Measurements from ENCODE around the gene DOCK3. TPM values are rescaled to one million over a fixed set of nuclear protein-coding genes. Genes with fewer than 3 reads are reported as not detected.
"Not testable (repeated sequence)": the region's sequence is repeated elsewhere in the genome, so short reads cannot be mapped to it uniquely, and the experiment has no call there.

DOCK3 gene
- total and polyA plus RNA-seq, 10 of the 15 experiments (the other 5 are each of a cell fraction or from before 2014, with no cell fraction given), result 0.02 to 0.52 (median 0.04) TPM; not detected in 5

DNA sequence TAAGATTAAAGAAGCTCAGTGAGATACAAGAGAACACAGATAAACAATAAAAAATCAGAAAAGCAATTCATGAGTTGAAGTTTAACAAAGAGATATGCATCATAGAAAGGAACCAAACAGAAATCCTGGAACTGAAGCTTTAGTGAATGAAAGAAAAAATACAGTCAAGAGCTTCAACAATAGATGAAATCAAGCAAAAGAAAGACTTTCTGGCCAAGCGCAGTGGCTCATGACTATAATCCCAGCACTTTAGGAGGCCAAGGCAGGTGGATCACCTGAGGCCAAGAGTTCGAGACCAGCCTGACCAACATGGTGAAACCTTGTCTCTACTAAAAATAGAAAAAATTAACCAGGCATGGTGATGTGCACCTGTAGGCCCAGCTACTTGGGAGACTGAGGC, 408.8 kb downstream of the DOCK3 start:
- H2AFZ ChIP-seq (ENCODE audit: control insufficient read depth, low read depth, low read length), result no peak overlapping the region
- POLR2A ChIA-PET, result no interaction called here
- H3K27ac ChIP-seq (ENCODE audit: control insufficient read depth, insufficient read depth), result no peak overlapping the region
- in situ Hi-C loops (cut with MboI) (no loop called here), intact Hi-C loops (cut with micrococcal nuclease; ENCODE audit: unreplicated experiment) (no loop called here)
- 39% methylated on average over 2 of the region's 2 CpGs for WGBS (ENCODE audit: insufficient coverage, insufficient replicate concordance, low lambda C conversion rate, missing lambda C conversion rate)
- H3K27me3 ChIP-seq (replicated peaks in 1 of 2; ENCODE audit: control insufficient read depth in 2 of 2, insufficient read depth in 2 of 2, low read length in 1 of 2), result no peaks in the 10 kb centered on the region
- H4K20me1 ChIP-seq (ENCODE audit: control insufficient read depth, insufficient read depth), result no peaks in the 10 kb centered on the region
- H3K4me1 ChIP-seq (ENCODE audit: control insufficient read depth, insufficient read depth, low read length), result no peaks in the 10 kb centered on the region
- CTCF ChIA-PET, result no interaction called here
- H3K4me2 ChIP-seq (ENCODE audit: control insufficient read depth, insufficient read depth), result no peak overlapping the region
- no peak for FAIRE-seq
- no TSS peak for BruUV-seq (replicated peaks)
- H3K4me3 ChIP-seq, result no peak overlapping the region
- RAD21 ChIA-PET (ENCODE audit: unreplicated experiment), result no interaction called here
- SMC1A ChIA-PET (ENCODE audit: uncharacterized antibody, unreplicated experiment), result no interaction called here
- no peak for TF ChIP-seq SMAD5 (IDR thresholded peaks at IDR 0.05; ENCODE audit: low read depth)
- TF ChIP-seq, protein P1, sequence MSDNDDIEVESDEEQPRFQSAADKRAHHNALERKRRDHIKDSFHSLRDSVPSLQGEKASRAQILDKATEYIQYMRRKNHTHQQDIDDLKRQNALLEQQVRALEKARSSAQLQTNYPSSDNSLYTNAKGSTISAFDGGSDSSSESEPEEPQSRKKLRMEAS (IDR thresholded peaks at IDR 0.05; ENCODE audit: low read depth, low read length), result no peak
- TF ChIP-seq EP300 (IDR thresholded peaks at IDR 0.05; ENCODE audit: borderline replicate concordance in 1 of 2, control insufficient read depth in 1 of 2, low read depth in 2 of 2, low read length in 2 of 2), result no peak
- H3K9me3 ChIP-seq (replicated peaks; ENCODE audit: control insufficient read depth, insufficient read depth, low read length), result no peaks in the 10 kb centered on the region; the same call in 2 of the 3 replicates
- no peak for DNase-seq (ENCODE audit: low read depth, low spot score)
- no peaks in the 10 kb centered on the region for H3K36me3 ChIP-seq (ENCODE audit: control insufficient read depth in 2 of 2, insufficient read depth in 2 of 2, low read length in 1 of 2)
- no peaks in the 10 kb centered on the region for H3K79me2 ChIP-seq (ENCODE audit: control insufficient read depth, insufficient read depth, low read length)
- ATAC-seq, result no peak
- H3K9ac ChIP-seq (ENCODE audit: control insufficient read depth, insufficient read depth, low read length), result no peak overlapping the region

GRCh38 chr3:51092141-51092540, 417.4 kb downstream of the DOCK3 start:
- SMC1A ChIA-PET (ENCODE audit: uncharacterized antibody, unreplicated experiment); RAD21 ChIA-PET (ENCODE audit: unreplicated experiment); H3K79me2 ChIP-seq (ENCODE audit: control insufficient read depth, insufficient read depth, low read length); DNase-seq (ENCODE audit: low read depth, low spot score); BruUV-seq (replicated peaks); H3K27me3 ChIP-seq (replicated peaks in 1 of 2; ENCODE audit: control insufficient read depth in 2 of 2, insufficient read depth in 2 of 2, low read length in 1 of 2); ATAC-seq; H3K9me3 ChIP-seq (replicated peaks; ENCODE audit: control insufficient read depth, insufficient read depth, low read length); H3K4me3 ChIP-seq; in situ Hi-C loops (cut with MboI); H3K4me2 ChIP-seq (ENCODE audit: control insufficient read depth, insufficient read depth); intact Hi-C loops (cut with micrococcal nuclease; ENCODE audit: unreplicated experiment); H3K9ac ChIP-seq (ENCODE audit: control insufficient read depth, insufficient read depth, low read length); FAIRE-seq; H4K20me1 ChIP-seq (ENCODE audit: control insufficient read depth, insufficient read depth); H3K36me3 ChIP-seq (ENCODE audit: control insufficient read depth in 2 of 2, insufficient read depth in 2 of 2, low read length in 1 of 2); H3K27ac ChIP-seq (ENCODE audit: control insufficient read depth, insufficient read depth); H3K4me1 ChIP-seq (ENCODE audit: control insufficient read depth, insufficient read depth, low read length); H2AFZ ChIP-seq (ENCODE audit: control insufficient read depth, low read depth, low read length); POLR2A ChIA-PET: not testable (repeated sequence)
- 24% methylated on average over 6 of the region's 6 CpGs for WGBS (ENCODE audit: insufficient coverage, insufficient replicate concordance, low lambda C conversion rate, missing lambda C conversion rate)
- CTCF ChIA-PET, result interaction anchor here (1.2 kb wide), 1 partner anchor 8 kb away, joined by 3 read pairs; no protein-coding TSS in a partner anchor

GRCh38 chr3:51094838-51095237, 420.1 kb downstream of the DOCK3 start:
- POLR2A ChIA-PET; BruUV-seq (replicated peaks): not testable (repeated sequence)
- SMC1A ChIA-PET (ENCODE audit: uncharacterized antibody, unreplicated experiment), result interaction anchor here (0.6 kb wide), 1 partner anchor 128 kb away, joined by 3 read pairs; no protein-coding TSS in a partner anchor

More at GRCh38 chr3:51094838-51095237, 420.1 kb downstream of the DOCK3 start:
- FAIRE-seq; H3K4me3 ChIP-seq; intact Hi-C loops (cut with micrococcal nuclease; ENCODE audit: unreplicated experiment); RAD21 ChIA-PET (ENCODE audit: unreplicated experiment); H3K9ac ChIP-seq (ENCODE audit: control insufficient read depth, insufficient read depth, low read length); in situ Hi-C loops (cut with MboI); DNase-seq (ENCODE audit: low read depth, low spot score); H3K4me1 ChIP-seq (ENCODE audit: control insufficient read depth, insufficient read depth, low read length); H4K20me1 ChIP-seq (ENCODE audit: control insufficient read depth, insufficient read depth); H3K36me3 ChIP-seq (ENCODE audit: control insufficient read depth in 2 of 2, insufficient read depth in 2 of 2, low read length in 1 of 2); H3K27me3 ChIP-seq (replicated peaks in 1 of 2; ENCODE audit: control insufficient read depth in 2 of 2, insufficient read depth in 2 of 2, low read length in 1 of 2); H3K4me2 ChIP-seq (ENCODE audit: control insufficient read depth, insufficient read depth); H3K27ac ChIP-seq (ENCODE audit: control insufficient read depth, insufficient read depth); H3K9me3 ChIP-seq (replicated peaks; ENCODE audit: control insufficient read depth, insufficient read depth, low read length); ATAC-seq; H3K79me2 ChIP-seq (ENCODE audit: control insufficient read depth, insufficient read depth, low read length); H2AFZ ChIP-seq (ENCODE audit: control insufficient read depth, low read depth, low read length); CTCF ChIA-PET: not testable (repeated sequence)
- WGBS (ENCODE audit: insufficient coverage, insufficient replicate concordance, low lambda C conversion rate, missing lambda C conversion rate), result 16% methylated on average over 1 of the region's 1 CpG
